Inflammatory macrophage treated with lipopolysaccharide for 1 hour (primary cell): Measurements from ENCODE around the gene IKZF3.
A peak's percentile ranks its signal among the peaks of the same experiment; 100 is the strongest.
"Not testable (repeated sequence)": the region's sequence is repeated elsewhere in the genome, so short reads cannot be mapped to it uniquely, and the experiment has no call there.

ENCODE experiments used
- DNase-seq, 2 donors: peaks; one replicate each; pipeline ENCODE4 v3.0.0-alpha.2; 2020 to 2022

IKZF3 gene

DNA sequence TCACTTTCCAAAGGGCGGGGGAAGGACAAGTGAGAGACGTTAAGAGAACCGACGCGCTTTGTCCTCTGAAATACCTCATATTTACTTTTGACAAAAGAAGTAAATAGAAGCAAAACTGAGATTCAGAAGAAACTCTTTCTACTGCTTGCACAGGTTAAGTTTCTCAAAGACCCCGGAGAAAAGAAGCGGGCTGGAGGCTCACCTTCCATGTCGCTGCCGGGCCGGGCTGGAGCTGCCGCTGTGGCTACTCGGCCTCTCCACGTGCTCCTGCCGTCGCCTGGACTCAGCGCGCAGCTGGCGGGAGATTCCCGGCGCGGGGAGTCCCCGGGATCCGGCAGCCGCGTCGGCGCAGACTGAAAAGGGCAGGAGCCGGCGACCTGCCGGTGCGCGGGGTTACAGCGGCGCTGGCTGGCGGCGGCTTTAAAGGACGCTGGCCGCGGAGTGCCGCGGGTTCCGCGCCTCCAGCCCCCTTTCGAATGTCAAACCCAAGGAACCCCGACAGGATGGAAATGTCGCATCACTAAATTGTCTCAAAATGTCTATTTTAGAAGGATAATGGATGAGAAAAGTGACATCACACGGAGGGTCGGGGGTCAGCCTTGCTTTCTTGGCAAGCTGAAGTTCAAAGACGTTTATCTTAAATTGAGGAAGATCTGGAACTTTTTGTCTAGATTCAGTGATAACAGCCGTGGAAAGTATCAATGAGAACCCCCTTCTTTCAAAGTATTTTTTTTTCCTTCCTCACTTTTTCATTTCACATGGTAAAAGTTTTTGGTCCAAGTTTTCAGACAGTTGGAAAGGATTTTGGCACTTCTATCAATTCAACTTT is at the start of gene IKZF3:
IKZF3 (minus strand) TSS at position 395 of the 829 bp plus-strand sequence; CDS start at position 209, 186 bp downstream.
- peak; percentile 65 to 67 for DNase-seq

DNA sequence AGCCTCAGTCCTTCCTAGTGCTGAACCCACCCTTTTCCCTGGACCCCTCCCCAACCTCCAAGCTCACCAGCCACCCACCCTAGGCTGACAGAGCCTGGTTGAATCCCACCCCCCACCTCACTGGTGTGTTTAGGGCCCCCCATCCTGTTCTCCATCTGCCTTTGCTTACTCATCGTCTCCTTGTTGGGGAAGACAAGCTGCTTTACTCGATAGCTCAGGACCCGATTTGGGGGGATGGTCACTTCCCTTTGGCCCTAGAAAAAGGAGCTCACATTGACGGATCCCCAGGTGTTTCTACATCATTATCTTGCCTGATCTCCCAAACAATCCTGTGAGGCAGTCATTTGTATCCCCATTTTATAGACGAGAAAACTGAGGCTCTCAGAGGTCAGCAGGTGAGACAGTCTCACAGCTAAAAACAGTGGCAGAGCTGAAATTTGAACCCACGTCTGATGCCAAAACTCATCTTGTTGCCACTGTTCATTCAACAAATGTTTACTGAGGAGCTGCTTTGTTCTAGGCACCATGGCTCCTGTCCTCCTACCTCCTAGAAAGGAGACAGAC is 44.8 kb upstream of the IKZF3 start:
- DNase-seq, result no peak

DNA sequence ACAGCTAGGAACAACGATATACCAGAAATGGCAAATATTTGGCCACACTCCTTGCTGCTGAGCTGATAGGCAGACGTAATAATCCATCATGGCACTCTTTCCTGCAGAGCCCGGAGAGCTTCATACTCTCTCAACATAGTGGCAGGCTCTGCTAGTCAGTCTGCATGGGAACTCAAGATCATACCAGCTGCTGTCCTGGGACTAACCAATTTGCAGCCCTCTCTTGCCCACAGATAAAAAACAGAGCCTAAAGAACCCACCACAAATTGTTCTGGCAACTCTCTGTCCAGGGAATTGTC is 40.8 kb upstream of the IKZF3 start:
- no peak for DNase-seq

DNA sequence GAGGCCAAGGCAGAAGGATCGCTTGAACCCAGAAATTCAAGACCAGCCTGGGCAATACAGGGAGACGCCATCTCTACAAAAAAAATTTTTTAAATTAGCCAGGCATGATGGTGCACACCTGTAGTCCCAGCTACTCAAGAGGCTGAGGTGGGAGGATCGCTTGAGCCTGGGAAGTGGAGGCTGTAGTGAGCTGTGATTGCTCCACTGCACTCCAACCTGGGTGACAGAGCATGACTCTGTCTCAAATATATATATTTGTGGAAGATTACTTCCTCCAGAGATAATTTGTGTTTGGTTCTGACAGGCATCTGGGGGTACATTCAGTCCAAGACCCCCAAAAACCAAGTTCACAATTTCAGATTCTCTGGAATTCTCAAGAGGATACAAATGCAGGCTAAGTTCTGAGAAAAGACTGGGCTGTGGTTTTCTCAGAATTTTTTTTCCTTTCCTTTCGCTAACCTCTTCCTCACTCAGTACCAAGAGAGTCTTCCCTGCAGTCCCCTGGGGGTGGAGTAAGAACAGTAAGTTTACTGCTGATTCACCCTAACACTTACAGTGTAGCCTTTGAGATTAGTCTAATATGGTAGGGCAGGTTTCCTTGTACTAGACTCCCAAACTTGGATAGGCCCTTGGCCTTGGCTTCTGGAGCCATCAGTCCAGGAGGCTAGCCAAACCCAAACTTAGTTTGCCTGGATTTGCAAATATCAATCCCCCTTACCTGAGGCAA is 39.2 kb upstream of the IKZF3 start:
- DNase-seq, result no peak

DNA sequence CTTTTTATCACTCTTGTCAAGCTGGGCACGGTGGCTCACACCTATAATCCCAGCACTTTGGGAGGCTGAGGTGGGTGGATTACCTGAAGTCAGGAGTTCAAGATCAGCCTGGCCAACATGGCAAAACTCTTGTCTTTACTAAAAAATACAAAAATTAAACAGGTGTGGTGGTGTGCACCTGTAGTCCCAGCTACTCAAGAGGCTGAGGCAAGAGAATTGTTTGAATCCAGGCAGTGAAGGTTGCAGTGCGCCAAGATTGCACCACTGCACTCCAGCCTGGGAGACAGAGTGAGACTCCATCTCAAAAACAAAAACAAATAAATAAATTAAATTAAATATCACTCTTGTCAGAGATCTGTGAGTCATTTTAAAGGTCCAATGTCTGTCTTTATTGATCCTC is 37.9 kb upstream of the IKZF3 start:
- DNase-seq, result not testable (repeated sequence)

DNA sequence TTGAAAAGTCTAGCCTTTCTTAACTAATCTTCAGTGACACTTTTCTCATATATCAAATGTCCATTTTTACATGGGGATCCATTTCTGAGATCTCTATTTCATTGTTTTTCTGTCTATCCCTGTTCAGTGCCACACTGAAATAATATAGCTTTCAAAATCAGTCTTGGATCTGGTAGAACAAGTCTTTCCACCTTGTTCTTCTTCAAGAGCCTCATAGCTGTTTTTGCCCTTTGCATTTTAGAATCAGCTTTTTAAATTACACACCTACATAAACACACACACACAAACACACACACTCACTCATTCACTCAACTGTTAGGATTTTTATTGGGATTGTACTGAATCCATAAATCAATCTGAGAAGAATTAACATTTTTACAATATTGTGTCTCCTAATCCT is 35.1 kb upstream of the IKZF3 start:
- no peak for DNase-seq

DNA sequence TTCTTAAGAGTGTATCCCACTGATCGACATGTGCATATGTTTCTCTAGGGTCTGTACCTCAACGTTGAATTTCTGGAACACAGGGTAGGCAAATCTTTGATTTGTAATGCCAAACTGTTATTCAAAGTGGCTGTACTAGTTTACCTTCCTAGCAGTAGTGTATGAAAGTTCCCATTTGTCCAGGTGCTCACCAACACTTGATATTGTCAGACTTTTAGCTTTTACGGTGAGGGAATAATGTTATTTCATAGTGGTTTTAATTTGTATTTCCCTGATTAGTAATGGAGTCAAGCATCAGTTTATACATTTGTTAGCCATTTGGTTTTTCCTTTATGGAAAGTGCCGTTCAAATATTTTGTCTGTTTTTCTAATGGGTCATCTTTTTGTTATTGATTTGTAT is 34.0 kb upstream of the IKZF3 start:
- DNase-seq, result no peak

DNA sequence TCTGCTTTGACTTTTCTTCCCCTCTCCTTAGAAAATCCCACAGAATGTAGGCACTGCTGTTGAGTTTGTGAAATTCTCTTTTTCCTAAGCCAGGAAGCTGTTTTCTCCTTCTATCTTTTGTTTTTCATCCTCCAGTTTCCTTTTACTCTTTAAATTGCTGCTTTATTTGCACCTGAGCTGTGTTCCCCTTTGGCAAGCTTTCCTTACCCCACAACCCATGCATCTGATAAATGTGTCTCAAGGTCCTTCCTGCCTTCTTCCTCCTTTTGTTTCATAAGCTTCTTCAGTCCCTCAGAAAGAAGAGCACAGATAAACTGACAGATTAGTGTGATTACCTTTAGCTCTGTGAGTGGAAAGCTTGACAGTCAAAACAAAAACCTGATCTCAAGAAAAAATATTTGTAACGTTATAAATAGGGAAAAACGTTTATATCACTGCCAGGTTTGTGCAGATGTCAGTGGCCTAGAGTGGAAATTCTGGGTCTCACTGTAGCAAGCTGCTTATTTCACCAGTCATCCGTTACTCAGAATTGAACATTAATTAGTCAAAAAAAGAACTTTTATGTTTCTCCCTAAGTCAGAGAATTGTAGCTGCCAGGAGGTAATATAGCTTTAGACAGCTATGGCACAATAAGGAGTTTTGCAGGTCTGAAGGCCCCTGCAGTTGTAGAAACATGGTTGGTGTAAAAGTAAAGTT is 30.7 kb upstream of the IKZF3 start:
- DNase-seq, result no peak

DNA sequence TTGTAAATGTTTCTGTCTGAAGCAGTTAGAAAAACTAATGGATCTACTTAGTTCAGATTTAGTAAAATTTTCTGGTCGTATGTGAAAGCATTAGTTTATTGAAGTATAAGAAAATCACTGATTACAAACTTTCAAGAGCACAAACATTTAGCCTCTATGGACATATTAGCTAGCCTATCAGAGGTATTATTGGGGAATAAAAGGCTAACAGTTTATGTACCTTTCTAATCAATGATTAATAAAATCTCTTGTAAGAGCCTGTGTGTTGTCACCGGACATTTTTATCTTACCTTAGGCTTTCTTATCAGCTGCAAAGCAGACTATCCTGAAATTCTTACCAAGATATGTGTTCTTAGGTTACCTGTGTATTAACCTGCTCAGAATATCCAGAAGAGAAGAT is 25.1 kb upstream of the IKZF3 start:
- no peak for DNase-seq

DNA sequence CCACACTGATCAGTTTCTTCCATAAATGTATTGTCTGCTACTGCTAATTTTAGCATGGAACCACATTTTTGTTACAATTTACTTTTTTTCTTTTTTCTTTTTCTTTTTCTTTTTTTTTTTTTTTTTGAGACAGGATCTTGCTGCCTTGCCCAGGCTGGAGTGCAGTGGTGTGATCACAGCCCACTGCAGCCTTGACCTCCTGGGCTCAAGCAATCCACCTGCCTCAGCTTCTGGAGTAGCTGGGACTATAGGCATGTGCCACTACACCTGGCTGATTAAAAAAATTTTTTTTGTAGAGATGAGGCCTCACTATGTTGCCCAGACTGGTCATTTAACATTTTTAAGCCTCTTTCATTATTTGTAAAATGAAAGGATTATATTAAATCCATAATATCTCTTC is 23.0 kb upstream of the IKZF3 start:
- DNase-seq, result no peak

DNA sequence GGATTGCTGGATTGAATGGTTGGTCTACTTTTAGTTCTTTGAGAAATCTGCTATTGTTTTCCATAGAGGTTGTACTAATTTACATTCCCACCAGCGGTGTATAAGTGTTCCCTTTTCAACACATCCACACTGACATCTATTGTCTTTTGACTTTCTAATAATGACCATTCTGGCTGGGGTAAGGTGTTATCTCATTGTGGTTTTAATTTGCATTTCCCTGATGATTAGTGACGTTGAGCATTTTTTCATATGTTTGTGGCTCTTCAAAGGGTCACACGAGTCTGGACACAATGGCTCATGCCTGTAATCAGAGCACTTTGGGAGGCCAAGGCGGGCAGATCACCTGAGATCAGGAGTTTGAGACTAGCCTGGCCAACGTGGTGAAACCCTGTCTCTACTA is 22.0 kb upstream of the IKZF3 start:
- DNase-seq, result not testable (repeated sequence)

DNA sequence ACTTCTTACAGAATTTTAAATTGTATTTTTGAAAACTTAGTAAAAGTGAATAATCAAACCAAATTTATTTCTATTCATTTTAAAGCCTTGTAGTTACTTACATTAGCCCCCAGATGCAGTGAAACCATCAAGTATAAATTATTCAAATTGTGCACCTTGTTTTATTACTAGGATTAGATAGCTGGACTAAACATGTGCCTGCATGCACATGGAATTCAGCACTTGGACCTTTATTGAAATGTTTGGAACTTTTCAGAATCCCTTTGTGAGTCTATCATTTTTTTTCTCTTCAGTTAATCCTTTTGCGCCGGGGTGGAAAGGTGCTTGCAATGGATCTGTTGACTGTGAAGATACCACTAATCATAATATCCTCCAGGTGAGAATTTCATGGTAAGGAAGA is 8.6 kb upstream of the IKZF3 start:
- peak in 1 of 2 donors; percentile 3 for DNase-seq

DNA sequence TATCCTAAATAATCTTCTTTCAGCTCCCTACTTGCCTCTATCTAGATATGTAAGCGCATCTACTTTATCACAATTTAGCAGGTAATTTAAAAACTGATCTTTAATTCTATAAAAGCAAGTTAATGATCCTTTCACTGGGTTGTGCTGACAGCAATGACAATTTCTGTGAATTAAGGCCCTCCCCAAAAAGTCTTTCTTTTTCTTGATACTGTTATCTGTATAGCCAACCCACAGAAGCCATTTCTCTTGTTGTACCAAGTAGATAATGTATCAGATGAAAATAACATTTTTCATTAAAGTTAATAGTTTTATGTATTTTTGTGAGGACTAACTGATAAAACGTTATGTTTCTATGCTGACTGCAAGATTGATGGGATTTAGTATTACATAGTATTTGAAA is 7.7 kb upstream of the IKZF3 start:
- DNase-seq, result no peak

DNA sequence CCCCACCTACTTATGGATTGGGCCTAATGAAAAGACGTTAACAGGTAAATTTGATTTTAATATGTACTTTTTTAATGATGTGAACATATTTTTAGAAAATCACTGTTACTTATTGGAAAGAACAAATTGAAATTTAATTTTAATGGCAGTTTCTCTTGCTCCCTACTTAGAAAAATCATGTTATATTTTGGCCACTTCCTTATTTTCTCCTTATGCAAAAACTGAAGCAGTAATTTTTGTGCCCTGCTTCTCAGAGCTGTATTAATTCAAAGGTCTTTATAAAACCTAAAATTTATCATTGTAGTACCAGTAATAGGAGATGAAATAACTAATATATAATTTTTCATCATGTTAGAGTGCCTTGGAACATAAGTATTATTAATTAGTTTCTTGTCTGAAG is 6.7 kb upstream of the IKZF3 start:
- DNase-seq, result no peak

DNA sequence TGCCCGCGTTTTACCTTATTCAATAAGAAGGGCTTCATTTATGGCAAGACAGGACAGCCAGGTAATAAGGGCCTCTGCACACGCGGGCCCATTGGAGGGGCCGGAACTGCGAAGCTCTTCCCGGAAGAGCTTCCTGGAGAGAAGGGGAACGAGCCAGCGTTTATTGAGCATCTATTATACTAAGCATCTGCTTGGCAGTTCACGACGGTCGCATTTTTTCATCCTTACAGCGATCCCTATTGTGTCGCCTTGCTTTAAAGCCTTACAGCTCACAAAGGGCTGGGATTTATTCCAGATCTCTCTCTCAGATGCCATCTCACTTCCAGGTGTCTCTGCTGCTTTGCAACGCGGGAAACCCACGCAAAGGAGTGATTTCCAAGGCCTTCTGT is 4.4 kb upstream of the IKZF3 start:
- no peak for DNase-seq

DNA sequence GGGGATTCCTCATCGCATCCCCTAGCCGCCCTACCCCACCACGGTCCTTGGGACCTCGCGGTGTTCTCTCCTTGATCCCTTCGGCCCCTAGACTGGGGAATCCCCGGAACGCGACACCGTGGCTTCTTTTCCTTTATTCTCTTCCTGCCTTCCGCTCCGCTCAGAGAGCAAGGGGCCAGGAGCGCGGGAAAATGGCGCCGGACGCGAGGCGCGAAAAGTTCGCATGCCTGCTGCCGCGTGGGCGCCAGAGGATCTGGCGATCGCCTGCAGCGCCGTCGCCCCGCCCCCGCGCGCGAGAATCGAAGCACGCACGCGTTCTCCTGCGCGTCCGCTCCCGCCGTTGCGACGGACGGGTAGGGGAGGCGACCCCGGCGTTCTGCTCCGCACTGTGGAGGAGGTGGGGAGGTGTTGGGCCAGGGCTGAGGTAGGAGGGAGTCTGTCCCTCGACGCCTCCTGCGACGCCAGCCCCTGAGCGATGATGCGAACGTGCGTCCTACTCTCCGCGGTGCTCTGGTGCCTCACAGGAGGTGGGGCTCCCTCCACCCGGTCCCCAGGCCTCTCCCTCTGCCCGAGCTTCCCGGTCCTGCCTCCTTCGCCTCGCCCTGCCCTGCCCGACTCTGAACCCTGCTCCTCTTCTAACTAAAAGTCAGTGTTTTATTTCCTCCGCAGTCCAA is 3.9 kb upstream of the IKZF3 start, which contains the start of gene ZPBP2:
ZPBP2 (plus strand) TSS at position 323 of the 674 bp plus-strand sequence; CDS start at position 476, 153 bp downstream.
- no peak for DNase-seq

DNA sequence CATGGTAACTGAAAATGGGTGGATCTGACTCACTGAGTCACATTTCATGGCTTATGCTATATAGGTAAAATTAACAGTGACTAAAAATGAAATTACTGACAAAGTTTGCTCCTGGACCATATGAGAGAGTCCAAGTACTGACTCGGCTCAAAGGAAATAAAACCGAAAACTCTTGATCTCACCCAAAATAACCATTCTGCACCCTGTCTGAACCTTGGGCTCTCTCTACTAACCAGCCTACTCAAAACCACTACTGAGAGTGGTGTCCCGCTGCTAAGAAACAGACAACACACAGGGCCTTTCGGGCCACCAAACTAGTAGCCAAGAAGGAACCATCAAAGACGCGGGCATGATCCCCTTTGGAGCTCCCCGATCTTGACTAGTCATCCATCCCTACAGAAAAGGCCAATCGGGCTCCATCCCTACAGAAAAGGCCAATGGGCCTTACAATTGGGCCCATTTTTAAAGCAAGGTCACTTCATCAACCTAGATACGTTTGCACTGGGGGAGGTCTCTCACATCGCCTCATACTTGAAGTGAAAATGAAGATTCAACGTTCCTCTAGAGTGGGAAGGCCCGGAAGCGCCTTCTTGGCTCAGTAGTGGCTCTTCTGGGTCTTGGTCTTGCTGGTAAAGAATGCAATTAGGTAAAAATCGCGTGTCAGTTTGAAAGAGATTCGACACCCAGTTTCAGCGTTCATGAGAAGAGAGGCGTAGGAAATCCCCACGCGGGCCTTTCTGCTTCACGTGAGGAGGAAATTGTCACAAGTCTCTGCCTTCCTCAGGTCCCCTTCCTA is 3.2 kb upstream of the IKZF3 start:
- no peak for DNase-seq

DNA sequence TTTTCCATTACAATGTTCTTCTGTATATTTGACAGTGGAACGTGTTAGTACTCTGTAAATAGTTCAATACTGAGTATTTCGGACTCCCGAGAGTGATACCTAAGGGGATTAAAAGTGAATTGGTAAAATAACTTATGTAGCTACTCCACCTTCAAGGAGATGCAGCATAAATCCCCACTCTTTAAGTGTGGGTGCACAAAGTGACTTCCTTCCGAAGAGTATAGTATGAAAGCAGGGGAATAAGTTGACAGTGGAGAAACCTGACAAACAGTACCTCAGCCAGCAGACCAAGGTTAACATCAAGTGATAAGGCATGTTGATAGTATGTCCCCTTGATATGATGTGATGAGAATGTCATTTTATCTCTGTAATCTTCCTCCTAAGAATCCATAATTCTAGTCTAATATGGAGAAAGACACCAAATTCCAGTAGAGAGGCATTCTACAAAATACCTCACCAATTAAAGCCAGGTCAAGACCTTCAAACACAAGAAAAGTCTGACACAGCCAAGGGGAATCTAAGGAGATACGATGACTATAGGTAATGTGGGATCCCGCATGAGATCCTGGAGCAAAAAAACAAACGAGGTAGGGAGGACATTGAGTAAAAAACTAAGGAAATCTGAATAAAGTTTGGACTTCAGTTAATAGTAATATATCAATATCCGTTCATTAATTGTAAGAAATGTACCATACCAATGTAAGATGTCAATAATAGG is 2.1 kb upstream of the IKZF3 start:
- no peak for DNase-seq

DNA sequence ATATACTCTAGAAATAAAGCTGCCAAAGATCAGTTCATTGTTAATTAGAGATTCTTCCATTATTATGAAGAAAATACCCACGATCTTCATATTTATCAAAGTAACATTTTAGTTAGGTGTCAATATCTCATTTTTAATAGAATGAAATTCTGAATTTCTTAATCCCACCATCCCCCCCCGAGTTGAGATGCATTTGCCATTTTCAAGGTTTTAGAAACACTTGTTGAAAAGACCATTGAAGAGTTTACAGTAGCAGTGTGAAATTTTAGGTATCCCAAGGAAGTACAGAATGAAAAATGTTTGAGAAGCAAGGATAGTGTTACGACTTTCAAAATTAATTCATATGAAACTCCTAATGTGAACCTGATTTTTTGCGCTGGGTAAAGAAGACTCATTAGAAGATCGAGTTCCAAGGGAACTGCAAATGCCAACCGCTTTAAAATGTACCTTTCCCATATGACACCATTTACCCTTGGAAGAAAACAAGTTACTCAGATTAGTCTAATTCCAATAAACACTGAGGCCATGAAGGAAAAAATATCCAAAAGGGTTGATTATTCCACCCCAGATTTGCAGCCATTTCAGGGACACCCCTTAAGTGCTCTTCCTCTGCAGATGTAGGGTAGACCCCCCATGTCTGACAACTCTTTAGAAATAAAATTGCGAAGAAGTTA is 731 bp downstream of the IKZF3 start:
- no peak for DNase-seq

DNA sequence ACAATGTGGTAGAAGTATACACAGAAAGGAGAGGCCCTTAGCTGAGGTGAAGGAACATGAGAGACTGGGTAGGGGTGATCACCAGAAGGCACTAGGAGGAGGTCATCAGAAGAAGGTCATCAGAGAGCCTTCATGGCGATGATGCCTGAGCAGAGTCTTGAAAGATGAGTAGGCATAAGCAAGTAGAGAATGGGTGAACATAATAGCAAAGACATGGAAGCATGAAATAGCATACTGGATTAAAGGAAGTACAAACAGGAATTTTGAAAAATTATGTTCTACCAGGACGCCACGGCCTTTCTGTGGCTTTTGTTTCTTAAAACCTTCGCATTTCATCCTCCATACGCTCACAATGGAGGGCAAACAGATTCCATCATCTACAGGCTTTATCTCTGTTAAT is 2.9 kb downstream of the IKZF3 start:
- no peak for DNase-seq
